ENCODE measurements around the gene LIMCH1.

The LIMCH1 gene

GRCh38 chr4:41652971-41653370 is 115.0 kb downstream of the LIMCH1 start:
- no peaks in the 10 kb centered on the region for H3K4me1 ChIP-seq (ENCODE audit: control insufficient read depth in 1 of 2, insufficient read depth in 1 of 2, low read depth in 1 of 2, low read length in 1 of 2)
- no peaks in the 10 kb centered on the region for H3K27me3 ChIP-seq
- no peak overlapping the region for H3K4me3 ChIP-seq (ENCODE audit: low read depth in 1 of 2, low read length in 1 of 2)
- H3K36me3 ChIP-seq = no peaks in the 10 kb centered on the region
- no peak overlapping the region for H3K27ac ChIP-seq
- TF ChIP-seq, protein P1, sequence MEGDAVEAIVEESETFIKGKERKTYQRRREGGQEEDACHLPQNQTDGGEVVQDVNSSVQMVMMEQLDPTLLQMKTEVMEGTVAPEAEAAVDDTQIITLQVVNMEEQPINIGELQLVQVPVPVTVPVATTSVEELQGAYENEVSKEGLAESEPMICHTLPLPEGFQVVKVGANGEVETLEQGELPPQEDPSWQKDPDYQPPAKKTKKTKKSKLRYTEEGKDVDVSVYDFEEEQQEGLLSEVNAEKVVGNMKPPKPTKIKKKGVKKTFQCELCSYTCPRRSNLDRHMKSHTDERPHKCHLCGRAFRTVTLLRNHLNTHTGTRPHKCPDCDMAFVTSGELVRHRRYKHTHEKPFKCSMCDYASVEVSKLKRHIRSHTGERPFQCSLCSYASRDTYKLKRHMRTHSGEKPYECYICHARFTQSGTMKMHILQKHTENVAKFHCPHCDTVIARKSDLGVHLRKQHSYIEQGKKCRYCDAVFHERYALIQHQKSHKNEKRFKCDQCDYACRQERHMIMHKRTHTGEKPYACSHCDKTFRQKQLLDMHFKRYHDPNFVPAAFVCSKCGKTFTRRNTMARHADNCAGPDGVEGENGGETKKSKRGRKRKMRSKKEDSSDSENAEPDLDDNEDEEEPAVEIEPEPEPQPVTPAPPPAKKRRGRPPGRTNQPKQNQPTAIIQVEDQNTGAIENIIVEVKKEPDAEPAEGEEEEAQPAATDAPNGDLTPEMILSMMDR (IDR thresholded peaks at IDR 0.05) = no peak
- H3K9me3 ChIP-seq = no peaks in the 10 kb centered on the region

- Histone ChIP-seq H3K27me3 (no peaks in the 10 kb centered on the region), H3K27ac (no peak overlapping the region), H3K9me3 (no peaks in the 10 kb centered on the region), H3K4me3 (ENCODE audit: low read depth in 1 of 2, low read length in 1 of 2) (no peak overlapping the region), H3K4me1 (ENCODE audit: control insufficient read depth in 1 of 2, insufficient read depth in 1 of 2, low read depth in 1 of 2, low read length in 1 of 2) (no peaks in the 10 kb centered on the region), H3K36me3 (no peaks in the 10 kb centered on the region)
- TF ChIP-seq, protein P1 (IDR thresholded peaks at IDR 0.05) = no peak
These were observed 115.6 kb downstream of the LIMCH1 start for GRCh38 chr4:41653523-41653922.

DNA sequence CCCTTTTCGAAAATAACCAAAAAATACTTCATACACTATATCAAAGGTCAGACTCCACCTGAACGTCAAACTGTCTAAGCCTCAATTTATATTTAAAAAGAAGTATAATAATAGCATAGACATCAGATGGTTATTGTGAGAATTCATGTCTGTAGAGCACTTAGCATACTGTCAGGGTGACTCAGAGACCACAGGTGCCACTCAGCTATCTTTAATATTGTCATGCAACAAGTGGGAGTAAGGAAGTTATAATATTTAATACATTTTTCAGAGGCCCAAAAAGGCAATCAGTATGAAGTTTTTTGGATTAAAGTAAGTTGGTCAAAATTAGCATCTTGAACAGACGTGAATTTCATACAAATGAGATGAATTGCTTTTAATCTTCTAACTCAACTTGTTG is 117.2 kb downstream of the LIMCH1 start:
- no peaks in the 10 kb centered on the region for H3K9me3 ChIP-seq
- no peaks in the 10 kb centered on the region for H3K36me3 ChIP-seq
- TF ChIP-seq, protein P1 (IDR thresholded peaks at IDR 0.05) = no peak
- H3K27me3 ChIP-seq = no peaks in the 10 kb centered on the region
- H3K4me1 ChIP-seq (ENCODE audit: control insufficient read depth in 1 of 2, insufficient read depth in 1 of 2, low read depth in 1 of 2, low read length in 1 of 2) = no peaks in the 10 kb centered on the region
- H3K4me3 ChIP-seq (ENCODE audit: low read depth in 1 of 2, low read length in 1 of 2) = no peak overlapping the region
- H3K27ac ChIP-seq = no peak overlapping the region

DNA sequence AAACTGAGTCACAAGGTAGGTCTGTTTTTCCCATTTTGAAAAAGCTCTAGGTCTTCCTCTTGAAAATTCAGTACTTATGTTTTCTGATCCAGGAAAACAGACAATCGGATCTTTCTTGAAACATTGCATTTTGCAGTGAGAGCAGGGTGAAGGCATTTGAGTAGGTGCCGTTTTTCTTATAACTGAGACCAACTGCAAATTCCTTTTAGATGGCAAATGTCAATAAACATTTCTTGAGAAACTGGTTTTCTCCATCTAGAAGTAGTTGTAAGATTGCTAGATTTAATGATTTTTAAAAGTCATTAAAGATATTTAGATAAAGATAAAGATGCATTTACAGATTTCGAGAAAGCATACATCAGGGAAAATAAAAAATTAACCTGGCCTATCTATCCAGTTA is 118.1 kb downstream of the LIMCH1 start:
- TF ChIP-seq, protein P1 (IDR thresholded peaks at IDR 0.05) = no peak
- Histone ChIP-seq H3K27ac (no peak overlapping the region), H3K4me3 (ENCODE audit: low read depth in 1 of 2, low read length in 1 of 2) (no peak overlapping the region), H3K27me3 (no peaks in the 10 kb centered on the region), H3K4me1 (ENCODE audit: control insufficient read depth in 1 of 2, insufficient read depth in 1 of 2, low read depth in 1 of 2, low read length in 1 of 2) (no peaks in the 10 kb centered on the region), H3K9me3 (no peaks in the 10 kb centered on the region), H3K36me3 (no peaks in the 10 kb centered on the region)

DNA sequence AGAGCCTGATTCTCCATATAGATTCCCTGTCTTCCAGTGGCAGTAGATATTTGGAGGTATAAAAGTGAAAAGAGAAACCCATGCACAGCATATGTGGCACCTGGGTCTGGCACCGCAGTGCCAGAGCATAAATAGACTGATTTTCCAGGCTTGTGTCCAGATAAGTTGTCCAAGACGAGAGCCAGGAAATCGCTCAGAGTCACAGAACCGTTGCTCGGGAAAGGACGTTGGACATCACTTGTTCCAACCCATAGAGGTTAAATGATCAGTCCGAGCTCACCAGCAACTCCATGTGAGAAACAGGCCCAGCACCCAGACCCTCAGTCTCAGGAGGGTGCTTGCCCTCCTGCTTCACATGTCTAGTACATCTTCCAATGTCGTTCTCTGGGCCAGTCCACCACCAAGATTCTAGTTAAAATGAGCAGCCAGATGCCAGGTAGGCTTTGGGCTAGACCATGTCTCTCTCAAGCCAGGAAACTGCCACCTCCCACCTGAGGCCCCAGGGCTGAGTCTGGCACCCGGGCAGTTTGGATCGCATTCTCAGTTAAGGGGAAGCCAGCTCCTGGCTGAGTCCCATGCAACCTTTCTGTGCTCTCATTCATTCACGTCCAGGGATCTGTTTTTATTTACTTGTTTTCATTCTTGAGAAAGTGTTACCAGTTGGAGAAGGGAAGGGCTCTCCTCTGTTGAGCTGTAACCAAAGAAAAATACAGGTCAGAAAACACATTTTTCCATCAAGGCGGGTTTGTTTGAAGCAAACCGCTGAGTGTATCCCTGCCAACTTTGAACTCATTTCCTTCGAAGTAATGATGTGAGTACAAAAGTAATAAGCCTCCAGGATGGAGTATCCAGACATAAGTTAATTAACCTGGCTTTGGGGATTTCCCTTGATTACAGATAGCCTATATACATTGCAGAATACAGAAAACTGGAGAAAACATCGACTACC is 118.9 kb downstream of the LIMCH1 start:
- TF ChIP-seq, protein P1 (IDR thresholded peaks at IDR 0.05) = no peak
- no peaks in the 10 kb centered on the region for H3K36me3 ChIP-seq
- no peaks in the 10 kb centered on the region for H3K27me3 ChIP-seq
- no peaks in the 10 kb centered on the region for H3K9me3 ChIP-seq
- no peak overlapping the region for H3K27ac ChIP-seq
- H3K4me1 ChIP-seq (ENCODE audit: control insufficient read depth in 1 of 2, insufficient read depth in 1 of 2, low read depth in 1 of 2, low read length in 1 of 2) = no peaks in the 10 kb centered on the region
- H3K4me3 ChIP-seq (ENCODE audit: low read depth in 1 of 2, low read length in 1 of 2) = no peak overlapping the region
